Liver (tissue), 3 donors: ENCODE measurements around the gene CARM1.

Experiments used
- FOXA2 ChIP-seq: IDR thresholded peaks from 2 replicates; pipeline ENCODE4 v1.6.1; 2016; ENCODE audit warnings: antibody characterized with exemption
- GABPA ChIP-seq, 2 donors: IDR thresholded peaks in 1 of 2; conservative IDR thresholded peaks in 1 of 2; 2 replicates each; pipeline ENCODE4 v1.6.1; 2016; ENCODE audit warnings: antibody characterized with exemption in 2 of 2, mild to moderate bottlenecking in 1 of 2, moderate library complexity in 1 of 2
- HNF4A ChIP-seq, 2 donors: conservative IDR thresholded peaks; 2 replicates each; pipeline ENCODE4 v1.6.1; 2016; ENCODE audit warnings: antibody characterized with exemption in 2 of 2, mild to moderate bottlenecking in 2 of 2
- RAD21 ChIP-seq, 2 donors: IDR thresholded peaks; 2 replicates each; pipeline ENCODE4 v1.6.1; 2016; ENCODE audit warnings: antibody characterized with exemption in 2 of 2, mild to moderate bottlenecking in 2 of 2
- TF ChIP-seq, protein P1 (sequence below): fragments of 150-350 bp; IDR thresholded peaks from 2 replicates; pipeline ENCODE4 v1.5.1; 2017; ENCODE audit warnings: improper control_type of control experiment, low read depth, low read length; ENCODE audit not compliant: missing input control
- donor health status: healthy.
- donor health status: healthy.

DNA sequence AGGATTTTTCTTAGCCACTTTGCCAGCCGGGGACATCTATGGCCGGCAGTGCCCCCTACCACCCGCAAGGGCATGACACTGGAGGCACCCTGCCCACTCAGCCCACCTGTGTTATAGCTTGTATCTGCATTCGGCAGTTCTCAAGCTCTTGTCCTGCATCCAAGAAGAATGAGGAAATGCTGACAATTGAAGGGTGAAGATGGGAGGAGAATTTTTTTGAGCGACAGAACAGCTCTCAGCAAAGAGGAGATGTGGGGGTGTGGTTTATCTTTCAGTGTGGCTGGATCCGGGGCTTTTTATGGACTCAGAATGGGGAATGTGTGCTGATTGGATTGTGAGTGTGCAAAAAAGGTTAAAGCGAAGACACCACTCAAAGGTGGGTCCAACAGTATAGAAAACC lies 28.6 kb upstream of the CARM1 start:
- TF ChIP-seq, protein P1, sequence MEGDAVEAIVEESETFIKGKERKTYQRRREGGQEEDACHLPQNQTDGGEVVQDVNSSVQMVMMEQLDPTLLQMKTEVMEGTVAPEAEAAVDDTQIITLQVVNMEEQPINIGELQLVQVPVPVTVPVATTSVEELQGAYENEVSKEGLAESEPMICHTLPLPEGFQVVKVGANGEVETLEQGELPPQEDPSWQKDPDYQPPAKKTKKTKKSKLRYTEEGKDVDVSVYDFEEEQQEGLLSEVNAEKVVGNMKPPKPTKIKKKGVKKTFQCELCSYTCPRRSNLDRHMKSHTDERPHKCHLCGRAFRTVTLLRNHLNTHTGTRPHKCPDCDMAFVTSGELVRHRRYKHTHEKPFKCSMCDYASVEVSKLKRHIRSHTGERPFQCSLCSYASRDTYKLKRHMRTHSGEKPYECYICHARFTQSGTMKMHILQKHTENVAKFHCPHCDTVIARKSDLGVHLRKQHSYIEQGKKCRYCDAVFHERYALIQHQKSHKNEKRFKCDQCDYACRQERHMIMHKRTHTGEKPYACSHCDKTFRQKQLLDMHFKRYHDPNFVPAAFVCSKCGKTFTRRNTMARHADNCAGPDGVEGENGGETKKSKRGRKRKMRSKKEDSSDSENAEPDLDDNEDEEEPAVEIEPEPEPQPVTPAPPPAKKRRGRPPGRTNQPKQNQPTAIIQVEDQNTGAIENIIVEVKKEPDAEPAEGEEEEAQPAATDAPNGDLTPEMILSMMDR: no peak
- no peak for TF ChIP-seq FOXA2
- no peak for TF ChIP-seq GABPA (IDR thresholded peaks at IDR 0.05 in 1 of 2, conservative IDR thresholded peaks at IDR 0.05 in 1 of 2)
- TF ChIP-seq HNF4A (conservative IDR thresholded peaks at IDR 0.05): no peak
- TF ChIP-seq RAD21 (IDR thresholded peaks at IDR 0.05): no peak
